Erythroblast (primary cell): ENCODE measurements around the gene PLCZ1.

Experiments used
- GATA1 ChIP-seq: IDR thresholded peaks from 2 replicates; pipeline ENCODE4 v1.6.1; 2011; ENCODE audit warnings: low read depth, mild to moderate bottlenecking, control low read depth, low read length, moderate library complexity
- POLR2A ChIP-seq: IDR thresholded peaks from 2 replicates; pipeline ENCODE4 v1.6.1; 2011; ENCODE audit warnings: mild to moderate bottlenecking, low read length

DNA sequence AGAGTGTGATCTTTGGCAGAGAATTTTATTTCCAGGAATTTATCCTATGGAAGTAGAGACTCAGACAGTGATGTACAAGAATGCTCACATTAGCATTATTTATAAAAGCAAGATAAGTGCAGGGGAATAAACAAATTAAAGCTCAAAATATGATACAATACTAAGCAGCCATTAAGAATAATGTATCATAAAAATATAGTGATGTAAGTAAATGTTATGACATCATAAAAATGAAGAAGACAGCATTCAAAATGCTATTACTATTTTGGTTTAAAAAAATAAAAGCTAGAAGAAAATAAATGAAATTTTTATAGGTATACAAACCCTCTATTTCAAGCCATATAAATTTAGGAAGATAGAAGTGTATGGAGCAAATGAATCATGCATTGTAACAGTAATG lies 17.1 kb downstream of the PLCZ1 start:
- TF ChIP-seq POLR2A (no peak), GATA1 (no peak)
